Renal cortex interstitium (tissue), 15 donors: ENCODE data around the gene TERT. TPM values are rescaled to one million over a fixed set of nuclear protein-coding genes. Genes with fewer than 3 reads are reported as not detected.
"Not testable (repeated sequence)": the region's sequence is repeated elsewhere in the genome, so short reads cannot be mapped to it uniquely, and the experiment has no call there.

Experiments used
- DNase-seq, 11 donors: peaks; one replicate each; pipeline ENCODE4 v3.0.0-alpha.2; 2013; ENCODE audit warnings: low read depth in 9 of 11, low spot score in 4 of 11; ENCODE audit errors: extremely low read depth in 1 of 11
- long read RNA-seq, 16 experiments: transcript quantifications; one replicate each; lab custom pipeline, GENCODE V29; 2026
- polyA plus RNA-seq, 3 donors: library from polyadenylated mRNA; unstranded; fragments of 120-200 nt; gene quantifications; one replicate each; pipeline ENCODE4 v1.2.1, GENCODE V29; 2013; ENCODE audit not compliant: insufficient read length in 3 of 3

The TERT gene
- under 1 TPM; 0.36 to 0.67 (median 0.56) TPM for polyA plus RNA-seq
- long read RNA-seq, donor 1 = 0 reads
- long read RNA-seq, donor 2 = 0 reads
- long read RNA-seq, donor 3 = 0 reads
- long read RNA-seq, donor 4 = 0 reads
- long read RNA-seq, donor 5 = 0 reads
- long read RNA-seq, donor 6 = 0 reads
- long read RNA-seq, donor 7 = 0 reads
- long read RNA-seq, donor 8 = 0 reads
- long read RNA-seq, donor 9 = 0 reads
- long read RNA-seq, donor 10 = 0 reads
- long read RNA-seq, donor 11 = 0 reads
- long read RNA-seq, donor 12 = 0 reads
- long read RNA-seq, donor 13 = 0 reads
- long read RNA-seq, donor 14 = 0 reads
- long read RNA-seq, donor 15 = 0 reads
- long read RNA-seq, donor 16 = 0 reads

- peak in 1 of 11 donors; percentile 9 for DNase-seq
These were observed at the start of gene TERT for GRCh38 chr5:1294835-1295649. TERT (minus strand) TSS chr5:1295068; CDS start chr5:1294989, 79 bp downstream.

GRCh38 chr5:1343931-1344901, 49.3 kb upstream of the TERT start:
- DNase-seq = no peak

GRCh38 chr5:1343315-1343751, 48.5 kb upstream of the TERT start:
- no peak for DNase-seq

DNA sequence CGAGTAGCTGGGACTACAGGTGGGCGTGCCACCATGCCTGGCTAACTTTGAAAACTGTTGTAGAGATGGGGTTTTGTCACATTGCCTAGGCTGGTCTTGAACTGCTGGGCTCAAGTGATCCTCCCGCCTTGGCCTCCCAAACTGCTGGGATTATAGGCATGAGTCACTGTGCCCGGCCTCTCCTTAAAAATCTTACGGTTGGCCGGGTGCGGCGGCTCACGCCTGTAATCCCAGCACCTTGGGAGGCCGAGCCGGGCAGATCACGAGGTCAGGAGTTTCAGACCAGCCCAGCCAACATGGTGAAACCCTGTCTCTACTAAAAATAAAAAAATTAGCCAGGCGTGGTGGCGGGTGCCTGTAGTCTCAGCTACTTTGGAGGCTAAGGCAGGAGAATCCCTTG, 47.8 kb upstream of the TERT start:
- DNase-seq = not testable (repeated sequence)

GRCh38 chr5:1342268-1342667, 47.4 kb upstream of the TERT start:
- no peak for DNase-seq

GRCh38 chr5:1341863-1342262, 47.0 kb upstream of the TERT start:
- DNase-seq = no peak

DNA sequence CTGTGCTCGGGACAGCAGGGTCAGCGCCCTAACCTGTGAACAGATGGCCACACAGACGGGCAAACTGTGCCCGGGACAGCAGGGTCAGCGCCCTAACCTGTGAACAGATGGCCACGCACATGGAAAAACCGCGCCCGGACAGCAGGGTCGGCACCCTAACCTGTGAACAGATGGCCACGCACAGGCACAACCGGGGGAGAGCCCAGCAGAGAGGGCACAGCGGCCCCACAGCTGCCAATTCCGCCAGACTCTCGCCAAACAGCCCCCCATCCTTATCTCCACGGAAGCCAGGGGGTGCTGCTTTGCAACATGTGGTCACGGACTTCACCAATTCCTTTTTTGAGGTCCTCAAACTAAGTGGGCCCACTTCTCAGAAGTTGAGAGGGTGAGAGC, 44.9 kb upstream of the TERT start:
- DNase-seq = not testable (repeated sequence)

GRCh38 chr5:1339139-1339817, 44.4 kb upstream of the TERT start:
- DNase-seq = not testable (repeated sequence)

GRCh38 chr5:1338506-1339070, 43.7 kb upstream of the TERT start:
- no peak for DNase-seq

DNA sequence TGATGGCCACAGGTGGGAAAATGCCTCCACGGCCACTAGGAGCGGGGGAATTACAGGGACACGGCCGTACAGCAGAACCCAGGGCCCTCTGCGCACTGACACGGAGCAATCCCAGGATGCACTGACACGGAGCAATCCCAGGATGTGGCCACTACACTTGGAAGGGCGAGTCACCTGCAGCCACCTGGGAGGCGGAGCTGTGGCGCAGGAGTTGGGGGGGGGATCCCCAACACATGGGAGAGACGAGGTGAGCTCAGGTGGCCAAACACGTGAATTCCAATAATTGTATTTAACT, 43.3 kb upstream of the TERT start:
- no peak for DNase-seq

DNA sequence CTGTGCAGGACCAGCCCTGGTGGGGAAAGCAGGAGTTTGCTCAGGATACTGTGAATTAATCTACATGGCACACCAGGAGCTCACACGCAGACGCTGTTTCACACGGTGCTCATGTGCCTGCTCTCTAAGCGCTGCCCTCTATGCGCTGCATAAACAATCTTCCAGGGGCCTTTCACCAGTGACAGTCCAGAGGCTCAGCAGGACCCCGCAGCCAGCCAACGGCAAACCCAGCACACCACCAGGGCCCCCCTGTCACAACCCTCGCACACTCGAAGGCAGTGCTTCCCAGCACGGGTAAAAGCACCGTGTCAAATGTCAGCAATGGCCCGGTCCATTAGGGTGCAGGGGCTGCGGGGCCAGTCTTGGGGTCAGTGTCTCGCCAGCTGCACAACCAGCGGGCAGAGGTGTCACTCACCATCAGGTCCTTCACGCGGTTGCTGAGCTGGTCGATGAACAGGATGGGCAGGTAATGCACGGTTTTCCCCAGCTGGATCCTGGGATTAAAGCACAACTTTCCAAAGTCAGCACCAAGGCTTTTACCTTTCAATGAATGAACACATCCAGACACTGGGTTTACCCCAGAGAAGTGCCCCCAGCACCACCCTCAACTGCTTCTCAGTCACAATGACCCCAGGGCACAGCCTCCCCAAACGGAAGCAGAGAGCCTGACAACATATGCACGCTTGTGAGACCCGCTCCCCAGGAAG, 42.8 kb upstream of the TERT start:
- no peak for DNase-seq

- DNase-seq = no peak
These were observed 42.1 kb upstream of the TERT start for GRCh38 chr5:1336749-1337488.

- no peak for DNase-seq
These were observed 41.3 kb upstream of the TERT start for GRCh38 chr5:1336106-1336561.

GRCh38 chr5:1335540-1336095, 40.8 kb upstream of the TERT start:
- DNase-seq = no peak

DNA sequence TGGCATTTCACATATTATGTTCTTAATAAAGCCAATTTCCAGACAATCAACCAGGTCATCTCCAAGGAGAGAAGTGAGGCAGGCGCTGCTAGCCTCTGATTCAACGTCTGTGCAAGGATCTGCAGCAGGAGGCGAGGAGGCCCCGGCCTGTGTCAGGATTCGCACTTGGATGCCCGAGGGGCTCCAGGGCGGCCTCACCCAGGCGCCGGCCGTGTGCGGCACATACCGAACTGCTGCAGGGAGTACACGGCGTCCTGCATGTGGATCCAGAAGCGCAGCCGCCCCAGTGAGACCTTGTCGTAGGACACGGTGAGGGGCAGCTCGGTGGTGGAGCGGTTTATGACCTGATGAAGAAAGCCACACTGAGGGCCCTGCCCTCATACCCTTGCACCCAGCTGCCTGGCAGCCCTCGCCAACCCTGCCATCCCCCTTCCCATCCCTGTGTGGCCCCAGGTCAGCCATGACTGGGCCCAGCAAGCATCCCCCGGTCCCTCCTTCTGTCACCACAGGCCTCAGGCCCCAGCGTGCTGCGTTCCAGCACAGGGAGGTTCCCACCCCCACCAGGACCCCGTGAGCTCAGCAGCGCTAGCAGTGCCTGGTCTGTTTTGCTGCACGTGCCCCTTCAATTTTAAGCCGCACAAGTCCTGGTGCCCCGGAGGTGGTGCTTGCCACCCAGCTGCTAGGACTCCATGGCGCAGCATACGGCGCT, 40.1 kb upstream of the TERT start:
- no peak for DNase-seq

DNA sequence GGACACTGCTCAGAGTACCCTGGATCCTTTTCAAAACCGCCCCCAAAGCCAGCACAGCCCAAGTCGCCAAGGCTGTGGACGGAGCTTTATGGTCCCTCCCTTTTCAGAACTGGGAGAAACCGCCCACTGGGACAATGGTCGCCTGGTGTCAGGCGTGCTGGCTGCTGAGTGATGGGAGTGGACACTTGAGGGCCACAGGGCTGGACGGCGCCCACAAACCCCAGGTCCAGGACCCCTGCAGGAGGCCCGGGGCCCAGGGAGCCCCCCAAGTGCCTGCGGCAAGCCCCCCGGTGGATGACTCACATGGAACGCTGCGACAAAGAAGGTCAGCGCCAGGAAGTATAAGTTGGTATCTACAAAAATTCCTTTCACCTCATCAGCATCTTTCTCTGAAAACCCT, 39.1 kb upstream of the TERT start:
- DNase-seq = no peak
